ENCODE results near the gene PTX4.
"Not testable (repeated sequence)": the region's sequence is repeated elsewhere in the genome, so short reads cannot be mapped to it uniquely, and the experiment has no call there.

PTX4 gene

DNA sequence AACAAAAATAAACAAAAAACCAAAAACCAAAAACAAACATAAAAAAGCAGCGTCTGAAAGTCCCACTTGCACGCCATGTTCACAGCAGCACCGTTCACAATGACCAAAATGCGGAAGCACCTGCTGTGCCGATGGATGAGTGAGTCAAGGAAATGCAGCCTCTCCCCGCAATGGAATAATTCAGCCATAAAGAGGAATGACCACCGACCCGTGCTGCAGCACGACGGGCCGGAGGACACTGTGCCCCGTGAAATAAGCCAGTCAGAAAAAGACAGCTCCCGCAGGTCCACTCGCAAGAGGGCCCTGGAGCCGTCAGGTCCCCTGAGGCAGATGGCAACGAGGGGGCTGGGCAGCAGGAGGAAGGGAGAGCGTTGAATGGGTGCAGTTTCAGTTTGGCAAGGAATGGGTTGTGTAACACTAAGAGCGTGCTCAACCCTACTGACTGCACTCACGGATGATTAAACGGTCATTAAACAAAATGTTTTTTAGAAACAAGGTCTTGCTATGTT is 19.0 kb downstream of the PTX4 start:
- H3K4me3 ChIP-seq (ENCODE audit: low read length) = no peak overlapping the region
- TF ChIP-seq, protein P1, sequence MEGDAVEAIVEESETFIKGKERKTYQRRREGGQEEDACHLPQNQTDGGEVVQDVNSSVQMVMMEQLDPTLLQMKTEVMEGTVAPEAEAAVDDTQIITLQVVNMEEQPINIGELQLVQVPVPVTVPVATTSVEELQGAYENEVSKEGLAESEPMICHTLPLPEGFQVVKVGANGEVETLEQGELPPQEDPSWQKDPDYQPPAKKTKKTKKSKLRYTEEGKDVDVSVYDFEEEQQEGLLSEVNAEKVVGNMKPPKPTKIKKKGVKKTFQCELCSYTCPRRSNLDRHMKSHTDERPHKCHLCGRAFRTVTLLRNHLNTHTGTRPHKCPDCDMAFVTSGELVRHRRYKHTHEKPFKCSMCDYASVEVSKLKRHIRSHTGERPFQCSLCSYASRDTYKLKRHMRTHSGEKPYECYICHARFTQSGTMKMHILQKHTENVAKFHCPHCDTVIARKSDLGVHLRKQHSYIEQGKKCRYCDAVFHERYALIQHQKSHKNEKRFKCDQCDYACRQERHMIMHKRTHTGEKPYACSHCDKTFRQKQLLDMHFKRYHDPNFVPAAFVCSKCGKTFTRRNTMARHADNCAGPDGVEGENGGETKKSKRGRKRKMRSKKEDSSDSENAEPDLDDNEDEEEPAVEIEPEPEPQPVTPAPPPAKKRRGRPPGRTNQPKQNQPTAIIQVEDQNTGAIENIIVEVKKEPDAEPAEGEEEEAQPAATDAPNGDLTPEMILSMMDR (conservative IDR thresholded peaks at IDR 0.05; ENCODE audit: low read length) = no peak
- no peak for DNase-seq (ENCODE audit: low read depth)

DNA sequence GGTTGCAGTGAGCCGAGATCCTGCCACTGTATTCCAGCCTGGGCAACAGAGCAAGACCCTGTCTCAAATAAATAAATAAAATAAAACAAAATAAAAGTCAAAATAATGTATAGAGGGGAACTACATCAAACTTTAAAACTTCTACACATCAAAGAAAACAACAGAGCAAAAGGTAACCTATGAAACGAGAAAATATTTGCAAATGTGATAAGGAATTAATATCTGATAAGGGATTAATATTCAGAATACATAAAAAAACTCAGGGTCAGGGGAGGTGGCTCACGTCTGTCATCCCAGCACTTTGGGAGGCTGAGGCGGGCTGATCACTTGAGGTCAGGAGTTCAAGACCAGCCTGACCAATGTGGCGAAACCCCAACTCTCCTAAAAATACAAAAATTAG is 19.6 kb downstream of the PTX4 start:
- not testable (repeated sequence) for H3K4me3 ChIP-seq (ENCODE audit: low read length); DNase-seq (ENCODE audit: low read depth)

DNA sequence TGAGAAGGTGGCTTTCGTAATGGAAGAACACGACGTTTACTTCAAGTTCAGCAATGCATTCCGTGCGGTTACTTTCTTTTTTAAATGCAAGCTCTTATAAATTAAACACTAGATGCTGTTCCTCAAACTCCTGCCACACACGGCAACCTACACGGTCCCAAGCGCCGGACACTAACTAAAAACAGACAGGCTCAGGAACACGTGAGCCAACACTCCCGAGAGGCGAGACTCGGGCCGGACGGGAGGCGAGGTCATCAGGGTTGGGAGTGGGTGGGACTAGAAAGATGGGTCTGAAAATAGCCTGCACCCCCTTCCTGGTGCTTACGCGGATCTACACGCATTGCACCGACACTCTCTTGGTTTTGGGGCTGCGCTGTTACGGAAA is 20.3 kb downstream of the PTX4 start:
- no peak for DNase-seq (ENCODE audit: low read depth)

DNA sequence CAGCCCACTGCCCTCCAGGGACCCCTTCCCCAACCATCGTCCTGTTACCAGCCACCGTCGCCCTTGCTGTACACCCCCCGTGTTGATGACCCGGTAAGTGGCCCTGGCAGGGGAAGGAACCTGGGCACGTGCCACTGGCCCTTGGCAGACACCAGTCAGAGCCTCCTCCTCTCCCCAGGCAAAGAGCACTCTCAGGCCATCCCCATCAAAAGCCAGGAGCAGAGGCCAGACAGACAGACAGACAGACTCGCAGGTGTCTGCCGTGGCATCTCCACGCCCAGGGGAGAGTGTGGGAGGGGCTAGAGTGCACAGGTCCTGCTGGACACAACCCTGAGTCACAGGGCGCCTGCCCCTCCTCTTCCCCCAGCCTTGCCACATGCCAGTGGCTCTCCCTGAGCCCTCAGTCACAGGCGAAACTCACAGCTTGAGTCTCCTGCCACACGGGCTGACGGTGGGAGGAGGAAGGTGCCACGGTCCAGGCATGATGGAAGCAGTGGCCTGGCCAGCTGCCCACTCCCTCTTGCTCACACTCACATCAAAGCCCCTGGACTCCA is 21.7 kb downstream of the PTX4 start:
- no peak overlapping the region for H3K4me3 ChIP-seq (ENCODE audit: low read length)
- DNase-seq (ENCODE audit: low read depth) = no peak
- TF ChIP-seq, protein P1 (conservative IDR thresholded peaks at IDR 0.05; ENCODE audit: low read length) = no peak

More for the DNA sequence above, 20.3 kb downstream of the PTX4 start:
- TF ChIP-seq, protein P1 (conservative IDR thresholded peaks at IDR 0.05; ENCODE audit: low read length) = no peak
- H3K4me3 ChIP-seq (ENCODE audit: low read length) = no peak overlapping the region

DNA sequence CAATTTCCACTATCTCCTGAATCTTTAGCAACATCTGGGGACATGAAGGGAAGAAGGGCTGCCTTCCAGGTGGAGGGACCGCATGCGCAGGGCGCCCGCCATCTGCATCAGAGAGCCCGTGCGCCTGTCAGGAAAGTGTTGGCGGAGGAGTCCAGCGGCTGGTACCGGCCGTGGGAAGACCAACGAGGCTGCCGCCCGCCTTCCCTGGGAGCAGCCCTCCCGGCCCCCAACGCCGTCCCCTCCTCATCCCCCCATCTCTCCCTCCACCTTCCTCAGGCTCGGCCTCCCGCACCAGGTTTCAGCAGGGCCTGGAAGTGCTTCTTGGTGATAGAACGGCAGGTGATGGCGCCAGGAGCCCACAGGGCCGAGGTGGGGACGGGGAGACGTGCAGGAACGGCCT is 22.7 kb downstream of the PTX4 start:
- no peak for DNase-seq (ENCODE audit: low read depth)
- no peak overlapping the region for H3K4me3 ChIP-seq (ENCODE audit: low read length)
- TF ChIP-seq, protein P1 (conservative IDR thresholded peaks at IDR 0.05; ENCODE audit: low read length) = no peak

DNA sequence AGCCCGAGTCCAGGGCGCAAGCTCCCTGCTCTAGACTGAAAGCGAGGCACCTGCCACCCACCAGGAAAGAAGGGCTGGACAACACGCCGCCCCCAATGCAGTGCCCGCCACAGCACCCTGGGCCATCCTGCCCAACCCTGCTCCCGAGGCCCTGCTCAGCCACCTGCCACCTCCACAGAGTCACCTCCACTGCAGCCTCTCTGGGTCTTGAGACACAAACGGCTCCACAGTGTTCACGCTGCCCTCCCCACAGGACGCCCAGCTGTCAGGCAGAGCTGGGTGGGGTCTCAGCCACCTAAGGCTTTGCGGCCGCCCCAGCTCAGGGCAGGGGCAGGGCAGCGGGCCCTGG is 23.2 kb downstream of the PTX4 start:
- TF ChIP-seq, protein P1 (conservative IDR thresholded peaks at IDR 0.05; ENCODE audit: low read length) = no peak
- DNase-seq (ENCODE audit: low read depth) = no peak
- no peak overlapping the region for H3K4me3 ChIP-seq (ENCODE audit: low read length)

DNA sequence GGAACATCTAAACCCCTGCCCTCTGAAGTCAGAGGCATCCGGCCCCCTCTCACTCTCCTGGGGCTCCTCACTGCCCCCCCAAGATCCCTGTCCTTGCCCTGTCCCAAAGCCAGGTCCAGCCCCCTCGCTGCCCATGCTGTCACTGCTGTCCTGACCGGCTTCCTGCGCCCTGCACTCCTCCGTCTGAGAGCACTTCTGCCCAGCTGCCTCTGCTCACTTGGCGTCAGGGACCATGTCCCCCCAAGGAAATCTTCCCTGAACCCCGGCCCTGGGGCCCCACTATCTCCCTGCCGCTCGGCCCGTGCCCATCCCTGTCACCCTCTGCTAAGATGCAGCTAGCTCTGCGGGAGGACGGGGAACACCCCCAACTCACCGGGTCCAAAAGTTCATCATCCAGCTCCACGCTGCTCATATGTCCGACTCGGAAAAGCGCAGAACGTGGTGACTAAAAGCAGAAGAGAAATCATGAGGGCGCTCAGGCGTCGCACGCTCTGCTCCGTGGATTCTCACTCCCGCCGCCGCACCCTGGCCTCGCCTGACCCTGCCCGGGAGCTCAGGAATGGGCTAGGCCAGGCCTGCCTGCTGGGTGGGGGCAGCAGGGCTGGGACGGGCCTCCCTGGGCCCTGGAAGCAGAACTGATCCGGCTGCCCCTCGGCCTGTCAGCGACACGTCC is 23.7 kb downstream of the PTX4 start:
- no peak overlapping the region for H3K4me3 ChIP-seq (ENCODE audit: low read length)
- DNase-seq (ENCODE audit: low read depth) = no peak
- TF ChIP-seq, protein P1 (conservative IDR thresholded peaks at IDR 0.05; ENCODE audit: low read length) = no peak
